MM.1S (cell line): ENCODE results near the gene C19orf85.

Experiments used
- DNase-seq: peaks from one replicate; pipeline ENCODE4 v3.0.0-alpha.2; 2015
- H2AFZ ChIP-seq: fragments of 300-600 bp; sonication (generic); 2 replicates; pipeline ENCODE4 v1.6.0; 2016; ENCODE audit warnings: antibody characterized with exemption, low read length
- H3F3A ChIP-seq: fragments of 300-600 bp; sonication (generic); 2 replicates; pipeline ENCODE4 v1.6.1; 2016; ENCODE audit warnings: mild to moderate bottlenecking, antibody characterized with exemption, low read length, moderate library complexity, mixed read lengths; ENCODE audit not compliant: insufficient read depth
- H3K27ac ChIP-seq: fragments of 300-600 bp; sonication (generic); 2 replicates; pipeline ENCODE4 v1.5.1; 2016; ENCODE audit warnings: mild to moderate bottlenecking, low read length
- H3K27me3 ChIP-seq: fragments of 300-600 bp; sonication (generic); replicated peaks from 2 replicates; pipeline ENCODE4 v1.6.0; 2016; ENCODE audit warnings: low read length; ENCODE audit not compliant: insufficient read depth
- H3K36me3 ChIP-seq: fragments of 300-600 bp; sonication (generic); replicated peaks from 2 replicates; pipeline ENCODE4 v1.6.1; 2016; ENCODE audit warnings: mild to moderate bottlenecking, low read length, mixed read lengths; ENCODE audit not compliant: insufficient read depth
- H3K4me1 ChIP-seq: fragments of 300-600 bp; sonication (generic); 2 replicates; pipeline ENCODE4 v1.6.1; 2016; ENCODE audit warnings: low read length, mixed read lengths
- H3K4me2 ChIP-seq: fragments of 300-600 bp; sonication (generic); 2 replicates; pipeline ENCODE4 v1.6.0; 2016; ENCODE audit warnings: low read depth, low read length
- H3K4me3 ChIP-seq: fragments of 300-600 bp; sonication (generic); 2 replicates; pipeline ENCODE4 v1.5.1; 2016; ENCODE audit warnings: low read length, mixed read lengths
- H3K79me2 ChIP-seq: fragments of 300-600 bp; sonication (generic); 2 replicates; pipeline ENCODE4 v1.6.1; 2016; ENCODE audit warnings: mixed run types, low read length, mixed read lengths
- H3K9ac ChIP-seq: fragments of 300-600 bp; sonication (generic); 2 replicates; pipeline ENCODE4 v1.6.1; 2016; ENCODE audit warnings: low read length, mixed read lengths
- H3K9me2 ChIP-seq: fragments of 300-600 bp; sonication (generic); replicated peaks from 2 replicates; pipeline ENCODE4 v1.6.1; 2016; ENCODE audit warnings: mild to moderate bottlenecking, low read length, mixed read lengths; ENCODE audit not compliant: insufficient read depth
- H3K9me3 ChIP-seq: fragments of 300-600 bp; sonication (generic); replicated peaks from 2 replicates; pipeline ENCODE4 v1.6.1; 2016; ENCODE audit warnings: mild to moderate bottlenecking, low read length, mixed read lengths; ENCODE audit not compliant: insufficient read depth
- H4K20me1 ChIP-seq: fragments of 300-600 bp; sonication (generic); 2 replicates; pipeline ENCODE4 v1.6.1; 2016; ENCODE audit warnings: mild to moderate bottlenecking, low read length, moderate library complexity, mixed read lengths; ENCODE audit not compliant: insufficient read depth
- EZH2 ChIP-seq: fragments of 300-600 bp; sonication (generic); optimal IDR thresholded peaks from 2 replicates; pipeline ENCODE3; 2017; ENCODE audit warnings: low read depth, mild to moderate bottlenecking, antibody characterized with exemption, low read length, mixed read lengths
- EZH2phosphoT487 ChIP-seq: fragments of 300-600 bp; sonication (generic); IDR thresholded peaks from 2 replicates; pipeline ENCODE4 v1.6.1; 2018; ENCODE audit warnings: antibody characterized with exemption, low read length
- TF ChIP-seq, protein P1 (sequence below): fragments of 300-600 bp; sonication (generic); IDR thresholded peaks from 2 replicates; pipeline ENCODE4 v1.5.1; 2016; ENCODE audit warnings: antibody characterized with exemption, low read length, mixed read lengths

The C19orf85 gene

DNA sequence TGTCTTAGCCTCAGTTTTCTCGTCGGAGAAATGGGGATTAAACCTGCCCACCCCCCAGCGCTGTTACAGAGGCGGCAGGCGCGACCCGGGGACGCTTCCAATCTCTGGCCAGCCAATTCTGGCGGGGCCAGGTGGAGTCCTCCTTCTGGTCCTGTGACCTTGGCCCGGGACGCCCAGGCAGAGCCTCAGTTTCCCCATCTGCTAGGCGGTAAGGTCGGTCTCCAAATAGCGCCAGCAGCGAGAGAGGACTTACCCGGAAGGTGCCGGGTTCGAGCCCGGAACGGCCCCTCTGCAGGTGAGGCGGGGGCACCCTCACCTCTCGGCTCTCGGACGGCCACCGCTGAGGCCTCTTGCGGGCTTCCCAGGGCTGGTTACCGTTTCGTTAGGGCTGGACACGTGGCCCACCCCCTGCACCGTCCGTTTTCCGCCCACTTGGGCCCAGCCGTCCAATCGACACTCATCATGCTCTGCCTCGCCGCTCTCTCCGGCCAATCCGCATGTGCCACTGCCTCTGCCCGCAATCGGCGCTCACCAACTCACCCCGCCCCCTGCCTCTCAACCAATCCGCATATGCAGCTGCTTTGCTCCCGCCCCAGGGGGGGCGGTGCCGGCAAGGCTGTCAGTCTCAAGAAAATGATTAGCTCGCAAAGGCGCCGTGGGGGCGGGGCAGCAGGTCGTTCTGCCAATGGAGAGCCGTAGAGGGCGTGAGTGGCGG lies 3.1 kb downstream of the C19orf85 start, which contains the start of gene ISOC2:
ISOC2 (minus strand) TSS at position 384 of the 715 bp plus-strand sequence. CDS start 5,156 bp downstream, outside the sequence.
- H4K20me1 ChIP-seq, result no peaks in the 10 kb centered on the region
- H3F3A ChIP-seq, result 0 out of 2 replicates have a peak, but pooled peaks cover 4% of the 10 kb centered on the region
- H3K27me3 ChIP-seq, result peaks cover 41% of the 10 kb centered on the region
- H3K4me2 ChIP-seq, result peak within 1 kb of the TSS; percentile 97
- no peak within 1 kb of the TSS for H3K27ac ChIP-seq
- H3K9me2 ChIP-seq, result no peaks in the 10 kb centered on the region
- peak within 1 kb of the TSS; percentile 97 for H2AFZ ChIP-seq
- H3K36me3 ChIP-seq, result no peaks in the 10 kb centered on the region
- H3K4me3 ChIP-seq, result peak within 1 kb of the TSS; percentile 87
- TF ChIP-seq EZH2phosphoT487 (no peak), EZH2 (no peak)
- TF ChIP-seq, protein P1, sequence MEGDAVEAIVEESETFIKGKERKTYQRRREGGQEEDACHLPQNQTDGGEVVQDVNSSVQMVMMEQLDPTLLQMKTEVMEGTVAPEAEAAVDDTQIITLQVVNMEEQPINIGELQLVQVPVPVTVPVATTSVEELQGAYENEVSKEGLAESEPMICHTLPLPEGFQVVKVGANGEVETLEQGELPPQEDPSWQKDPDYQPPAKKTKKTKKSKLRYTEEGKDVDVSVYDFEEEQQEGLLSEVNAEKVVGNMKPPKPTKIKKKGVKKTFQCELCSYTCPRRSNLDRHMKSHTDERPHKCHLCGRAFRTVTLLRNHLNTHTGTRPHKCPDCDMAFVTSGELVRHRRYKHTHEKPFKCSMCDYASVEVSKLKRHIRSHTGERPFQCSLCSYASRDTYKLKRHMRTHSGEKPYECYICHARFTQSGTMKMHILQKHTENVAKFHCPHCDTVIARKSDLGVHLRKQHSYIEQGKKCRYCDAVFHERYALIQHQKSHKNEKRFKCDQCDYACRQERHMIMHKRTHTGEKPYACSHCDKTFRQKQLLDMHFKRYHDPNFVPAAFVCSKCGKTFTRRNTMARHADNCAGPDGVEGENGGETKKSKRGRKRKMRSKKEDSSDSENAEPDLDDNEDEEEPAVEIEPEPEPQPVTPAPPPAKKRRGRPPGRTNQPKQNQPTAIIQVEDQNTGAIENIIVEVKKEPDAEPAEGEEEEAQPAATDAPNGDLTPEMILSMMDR, result no peak
- peak; percentile 100 for DNase-seq
- H3K9ac ChIP-seq, result peak within 1 kb of the TSS; percentile 84
- peaks cover 4% of the 10 kb centered on the region; the same call in 1 of the 2 replicates for H3K79me2 ChIP-seq
- no peaks in the 10 kb centered on the region for H3K9me3 ChIP-seq
- 0 out of 2 replicates have a peak, but pooled peaks cover 5% of the 10 kb centered on the region for H3K4me1 ChIP-seq

- Histone ChIP-seq H3K9me2 (no peaks in the 10 kb centered on the region), H3K9me3 (no peaks in the 10 kb centered on the region), H3K4me3 (peak overlapping the region; percentile 87), H3K4me1 (0 out of 2 replicates have a peak, but pooled peaks cover 5% of the 10 kb centered on the region), H4K20me1 (no peaks in the 10 kb centered on the region), H3F3A (0 out of 2 replicates have a peak, but pooled peaks cover 4% of the 10 kb centered on the region), H3K4me2 (peak overlapping the region; percentile 94), H3K36me3 (no peaks in the 10 kb centered on the region), H3K27me3 (peaks cover 34% of the 10 kb centered on the region), H3K9ac (peak overlapping the region; percentile 84), H2AFZ (peak overlapping the region; percentile 84), H3K27ac (no peak overlapping the region), H3K79me2 (peaks cover 4% of the 10 kb centered on the region; the same call in 1 of the 2 replicates)
- TF ChIP-seq, protein P1, result no peak
- TF ChIP-seq EZH2phosphoT487 (no peak), EZH2 (no peak)
- DNase-seq, result no peak
Observed at GRCh38 chr19:55460670-55461258, 3.8 kb downstream of the C19orf85 start.

- Histone ChIP-seq H3F3A (0 out of 2 replicates have a peak, but pooled peaks cover 4% of the 10 kb centered on the region), H3K9me2 (no peaks in the 10 kb centered on the region), H3K36me3 (no peaks in the 10 kb centered on the region), H3K27me3 (peaks cover 28% of the 10 kb centered on the region), H3K4me1 (0 out of 2 replicates have a peak, but pooled peaks cover 5% of the 10 kb centered on the region), H2AFZ (no peak overlapping the region), H3K27ac (no peak overlapping the region), H3K79me2 (peaks cover 4% of the 10 kb centered on the region; the same call in 1 of the 2 replicates), H3K4me2 (no peak overlapping the region), H4K20me1 (no peaks in the 10 kb centered on the region), H3K9ac (no peak overlapping the region), H3K9me3 (no peaks in the 10 kb centered on the region), H3K4me3 (no peak overlapping the region)
- TF ChIP-seq, protein P1, result no peak
- TF ChIP-seq EZH2phosphoT487 (no peak), EZH2 (no peak)
- no peak for DNase-seq
Observed at GRCh38 chr19:55459950-55460657, 4.4 kb downstream of the C19orf85 start.
